A172 (cell line): ENCODE measurements around the gene FOXE3. TPM values are rescaled to one million over a fixed set of nuclear protein-coding genes. Genes with fewer than 3 reads are reported as not detected.
"Not testable (repeated sequence)": the region's sequence is repeated elsewhere in the genome, so short reads cannot be mapped to it uniquely, and the experiment has no call there.

Experiments
- DNase-seq: peaks from one replicate; pipeline ENCODE4 v3.0.0-alpha.2; 2015; ENCODE audit warnings: low spot score
- total RNA-seq: library from RNA; depleted of rRNA; stranded (reverse); fragments of >200 nt; shearing (Covaris generic); gene quantifications from 2 replicates; pipeline ENCODE4 v1.2.3, GENCODE V29; 2014; rRNA removed

The FOXE3 gene
- total RNA-seq, 1 experiment from 2014 or later, result not detected

DNA sequence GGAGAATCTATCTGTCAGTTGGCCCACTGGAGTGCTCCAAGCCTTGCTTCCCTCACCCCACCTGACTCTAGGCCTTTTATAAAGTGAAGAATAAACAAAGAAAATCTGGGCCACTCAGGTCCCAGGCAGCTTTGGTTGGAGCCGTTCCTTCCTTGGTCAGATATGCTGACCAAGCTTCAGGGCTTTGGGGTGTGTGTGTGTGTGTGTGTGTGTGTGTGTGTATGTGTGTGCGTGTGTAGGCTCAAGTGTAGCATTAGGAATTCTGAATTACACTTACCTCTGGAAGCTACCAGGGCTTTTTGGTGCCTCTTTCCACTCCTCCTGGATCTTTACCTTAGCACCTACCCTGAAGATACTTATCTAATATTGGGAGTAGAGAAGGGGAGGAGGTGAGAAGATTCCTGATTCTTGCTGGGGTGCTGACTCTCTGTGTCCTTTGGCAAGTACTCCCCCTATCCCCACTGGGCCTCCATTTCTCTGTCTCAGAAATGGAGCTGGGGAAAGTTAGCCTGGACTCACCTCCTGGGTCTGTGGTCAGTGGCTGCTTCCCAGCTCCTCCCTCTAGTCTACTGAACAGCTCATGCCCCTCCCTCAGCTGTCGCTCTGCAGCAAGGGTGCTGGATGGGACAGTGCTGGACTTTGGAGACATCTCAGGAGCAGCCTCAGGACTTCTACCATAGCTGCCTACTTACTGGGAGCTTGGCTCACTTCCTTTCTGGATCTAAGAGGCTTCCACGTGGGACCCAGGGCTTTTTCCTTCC is 32.6 kb downstream of the FOXE3 start:
- no peak for DNase-seq

- DNase-seq, result no peak
These were observed 33.9 kb downstream of the FOXE3 start for GRCh38 chr1:47449822-47450552.

GRCh38 chr1:47450606-47451005 is 34.5 kb downstream of the FOXE3 start:
- DNase-seq, result no peak

DNA sequence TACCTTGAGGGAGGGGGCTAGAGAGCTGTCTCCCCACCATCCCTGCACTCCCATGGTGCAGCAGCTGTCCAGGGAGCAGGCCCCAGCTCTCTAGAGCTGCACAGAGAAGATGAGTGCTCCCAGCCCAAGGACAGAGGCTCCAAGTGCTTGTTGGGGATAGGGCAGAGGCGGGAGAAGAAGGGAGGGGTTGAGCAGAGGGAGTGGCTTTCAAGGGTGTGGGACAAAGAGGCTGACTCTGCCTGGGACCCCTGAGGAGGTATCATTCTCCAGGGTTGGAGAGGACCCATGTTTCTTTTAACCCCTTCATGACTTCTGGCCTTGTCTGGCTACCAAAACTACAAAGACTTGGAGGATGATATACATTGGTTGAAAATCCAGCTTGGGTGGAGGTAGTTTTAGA is 36.3 kb downstream of the FOXE3 start:
- DNase-seq, result no peak

GRCh38 chr1:47453910-47454309 is 37.8 kb downstream of the FOXE3 start:
- DNase-seq, result not testable (repeated sequence)

GRCh38 chr1:47456250-47456649 is 40.2 kb downstream of the FOXE3 start:
- no peak for DNase-seq

DNA sequence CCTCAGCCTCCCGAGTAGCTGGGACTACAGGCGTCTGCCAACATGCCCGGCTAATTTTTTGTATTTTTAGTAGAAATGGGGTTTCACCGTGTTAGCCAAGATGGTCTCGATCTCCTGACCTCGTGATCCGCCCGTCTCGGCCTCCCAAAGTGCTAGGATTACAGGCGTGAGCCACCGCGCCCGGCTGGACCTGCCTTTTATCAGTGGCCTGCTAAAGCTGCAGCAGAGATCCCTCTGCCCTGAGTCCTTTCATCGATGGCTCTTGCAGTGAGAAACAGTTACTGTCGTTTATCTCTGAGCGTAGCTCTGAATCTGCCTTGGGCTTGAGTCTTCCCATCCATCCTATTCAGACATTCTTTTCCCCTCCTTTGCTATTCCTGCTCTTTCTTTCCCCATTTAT is 41.5 kb downstream of the FOXE3 start:
- DNase-seq, result not testable (repeated sequence)

- DNase-seq, result no peak
These were observed 43.2 kb downstream of the FOXE3 start for GRCh38 chr1:47459253-47459788.

DNA sequence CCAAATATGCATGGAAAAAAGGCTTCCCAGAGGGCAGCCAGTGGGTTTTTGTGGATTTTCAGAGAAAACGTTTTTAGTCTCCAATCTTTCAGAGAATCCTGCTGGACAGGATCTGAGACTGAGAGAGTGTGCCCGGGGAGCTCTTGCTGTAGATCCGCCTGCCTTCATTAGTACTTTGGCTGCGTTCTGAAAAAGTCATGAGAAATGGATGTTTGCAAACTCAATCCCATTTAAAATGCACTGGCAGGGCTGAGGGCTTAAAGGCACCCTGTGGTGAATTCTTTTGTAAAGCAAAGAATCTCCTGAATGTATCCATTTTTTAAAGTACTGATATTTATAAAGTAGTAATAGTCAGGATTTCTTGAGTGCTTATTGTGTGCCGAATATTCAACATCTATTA is 44.0 kb downstream of the FOXE3 start:
- DNase-seq, result no peak

DNA sequence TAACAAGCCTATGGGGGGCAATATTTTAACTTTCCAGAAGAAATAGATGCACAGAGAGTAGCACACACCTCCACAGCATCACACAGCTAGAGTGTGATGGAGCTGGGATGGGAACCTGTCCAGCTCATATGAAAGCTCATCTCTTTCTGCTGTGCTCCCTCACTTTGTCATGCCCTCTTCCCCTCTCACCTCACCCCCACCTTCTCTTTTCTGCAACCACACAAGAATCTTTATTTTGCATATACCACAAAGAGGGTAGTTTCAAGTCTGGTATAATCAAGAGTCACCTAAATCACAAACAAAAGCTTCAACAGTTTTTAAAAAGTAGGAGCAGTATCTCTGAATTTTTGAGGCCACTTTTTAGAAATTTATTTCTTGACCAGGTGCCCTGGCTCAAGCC is 44.4 kb downstream of the FOXE3 start:
- DNase-seq, result no peak

- DNase-seq, result no peak
These were observed 49.5 kb downstream of the FOXE3 start for GRCh38 chr1:47465605-47466004.

Other genes starting within 250 kb of the FOXE3 start
- gene PDZK1IP1, start 226.2 kb upstream of the FOXE3 start, total RNA-seq, result 0.79 and 6.0 TPM in 2 replicates
- gene TAL1, start 184.1 kb upstream of the FOXE3 start, total RNA-seq, result not detected in 2 replicates
- gene STIL, start 102.1 kb upstream of the FOXE3 start, total RNA-seq, result 24.5 and 25.0 TPM in 2 replicates
- 97.9 and 111 TPM in 2 replicates for gene CMPK1, start 82.5 kb upstream of the FOXE3 start, total RNA-seq
- 0.07 and 0.55 TPM in 2 replicates for gene FOXD2, start 21.8 kb downstream of the FOXE3 start, total RNA-seq